ENCODE data around the gene PDLIM7. TPM values are rescaled to one million over a fixed set of nuclear protein-coding genes. Genes with fewer than 3 reads are reported as not detected.

PDLIM7 gene
- total RNA-seq, 1 donor from 2014 or later, result 187 TPM

DNA sequence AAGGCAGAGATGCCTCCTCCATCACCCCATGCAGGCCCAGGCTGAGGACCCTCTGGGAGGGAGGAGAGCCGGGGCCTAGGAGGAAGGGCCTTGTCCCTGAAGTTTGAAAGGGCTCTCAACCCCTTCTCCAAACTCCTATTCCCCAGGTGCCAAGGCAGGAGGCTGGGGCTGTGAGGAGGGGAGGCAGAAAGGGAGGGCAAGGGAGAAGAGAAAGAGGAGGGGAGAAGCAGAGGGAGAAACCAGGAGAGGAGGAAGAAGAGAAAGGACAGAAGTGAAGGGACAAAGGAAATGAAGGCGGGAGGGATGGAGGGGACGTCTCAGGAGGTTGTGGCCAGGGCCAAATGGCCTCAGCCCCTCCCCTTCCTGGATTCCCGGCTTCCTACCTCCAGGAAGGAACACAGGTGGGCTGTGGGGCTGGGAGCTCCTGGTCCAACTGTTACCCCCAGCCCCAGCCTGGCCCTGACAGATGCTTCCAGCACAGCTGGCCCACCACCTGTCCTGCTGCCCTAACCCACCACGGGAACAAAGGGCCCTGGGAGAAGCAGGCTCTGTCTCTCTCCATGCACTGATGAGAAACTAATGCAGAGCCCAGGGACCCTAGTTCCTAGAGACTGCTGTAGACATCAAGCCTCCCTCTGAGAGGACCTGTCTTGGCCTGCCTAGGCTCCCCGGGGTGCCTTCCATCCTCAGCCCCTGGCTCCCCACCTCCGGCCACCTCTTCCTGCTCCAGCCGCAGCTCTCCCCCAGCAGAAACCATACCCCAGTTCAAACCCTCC is 27.5 kb downstream of the PDLIM7 start:
- H3K4me3 Mint-ChIP-seq, result peak overlapping the region; percentile 78
- peaks cover 23% of the 10 kb centered on the region for H3K4me1 Mint-ChIP-seq (ENCODE audit: unreplicated experiment)
- no peaks in the 10 kb centered on the region for H3K9me3 Mint-ChIP-seq
- peak overlapping the region; percentile 90 for H3K27ac Mint-ChIP-seq
- H3K27me3 Mint-ChIP-seq, result no peaks in the 10 kb centered on the region
- peaks cover 31% of the 10 kb centered on the region for H3K36me3 Mint-ChIP-seq
- no peak for TF ChIP-seq CTCF (conservative IDR thresholded peaks at IDR 0.05)
- DNase-seq (ENCODE audit: extremely low spot score, unreplicated experiment), result no peak

- Mint-ChIP-seq H3K4me1 (ENCODE audit: unreplicated experiment) (peaks cover 18% of the 10 kb centered on the region), H3K9me3 (no peaks in the 10 kb centered on the region), H3K27ac (peak overlapping the region; percentile 90), H3K36me3 (peaks cover 31% of the 10 kb centered on the region), H3K27me3 (no peaks in the 10 kb centered on the region), H3K4me3 (peak overlapping the region; percentile 74)
- no peak for TF ChIP-seq CTCF (conservative IDR thresholded peaks at IDR 0.05)
- DNase-seq (ENCODE audit: extremely low spot score, unreplicated experiment), result no peak
Measured at GRCh38 chr5:177468685-177469628, 28.4 kb downstream of the PDLIM7 start.

DNA sequence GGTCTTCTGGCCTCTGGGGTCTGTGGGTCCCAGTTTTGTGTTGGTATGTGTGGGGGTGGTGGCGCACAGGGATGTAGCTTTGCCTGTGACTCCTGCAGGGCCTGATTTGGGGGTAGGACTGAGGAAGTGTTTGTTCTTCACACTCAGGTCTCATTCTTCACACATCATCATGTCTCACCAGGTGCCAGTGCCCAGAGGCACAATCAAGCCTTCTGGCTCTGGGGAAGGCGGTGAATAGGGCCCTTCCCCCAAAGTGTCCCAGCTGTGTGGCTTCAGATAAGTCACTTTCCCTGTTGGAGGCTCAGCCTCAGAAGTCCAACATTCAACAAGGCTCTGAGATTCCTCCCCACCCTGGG is 29.1 kb downstream of the PDLIM7 start:
- Mint-ChIP-seq H3K9me3 (no peaks in the 10 kb centered on the region), H3K27ac (peak overlapping the region; percentile 90), H3K4me1 (ENCODE audit: unreplicated experiment) (peaks cover 16% of the 10 kb centered on the region), H3K27me3 (no peaks in the 10 kb centered on the region), H3K4me3 (peak overlapping the region; percentile 74), H3K36me3 (peaks cover 36% of the 10 kb centered on the region)
- no peak for DNase-seq (ENCODE audit: extremely low spot score, unreplicated experiment)
- TF ChIP-seq CTCF (conservative IDR thresholded peaks at IDR 0.05), result no peak

DNA sequence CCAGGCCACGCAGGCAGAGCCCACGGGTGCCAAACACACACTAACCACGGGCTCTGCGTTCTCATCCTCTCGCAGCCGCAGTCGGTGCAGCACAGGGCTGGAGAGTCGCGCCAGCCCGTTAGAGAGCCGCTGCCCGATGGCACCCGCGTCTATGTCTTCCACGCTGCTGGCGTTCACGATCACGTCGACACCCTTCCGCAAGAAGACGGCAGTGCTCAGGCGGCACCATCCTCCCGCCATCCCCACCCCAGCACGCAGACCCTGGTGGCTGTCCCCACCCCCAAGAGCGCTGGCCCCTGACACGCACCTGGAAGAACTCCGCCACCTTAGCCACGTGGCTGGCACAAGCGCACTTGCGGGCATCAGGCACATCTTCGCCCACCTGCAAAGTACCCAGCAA is 30.0 kb downstream of the PDLIM7 start:
- no peak for DNase-seq (ENCODE audit: extremely low spot score, unreplicated experiment)
- no peaks in the 10 kb centered on the region for H3K27me3 Mint-ChIP-seq
- H3K4me1 Mint-ChIP-seq (ENCODE audit: unreplicated experiment), result peaks cover 16% of the 10 kb centered on the region
- TF ChIP-seq CTCF (conservative IDR thresholded peaks at IDR 0.05), result no peak
- no peak overlapping the region for H3K27ac Mint-ChIP-seq
- H3K36me3 Mint-ChIP-seq, result peaks cover 37% of the 10 kb centered on the region
- H3K4me3 Mint-ChIP-seq, result no peak overlapping the region
- H3K9me3 Mint-ChIP-seq, result no peaks in the 10 kb centered on the region

- no peak for DNase-seq (ENCODE audit: extremely low spot score, unreplicated experiment)
- Mint-ChIP-seq H3K4me1 (ENCODE audit: unreplicated experiment) (peaks cover 16% of the 10 kb centered on the region), H3K36me3 (peaks cover 37% of the 10 kb centered on the region), H3K27ac (no peak overlapping the region), H3K4me3 (no peak overlapping the region), H3K9me3 (no peaks in the 10 kb centered on the region), H3K27me3 (no peaks in the 10 kb centered on the region)
- TF ChIP-seq CTCF (conservative IDR thresholded peaks at IDR 0.05), result no peak
Measured at GRCh38 chr5:177466861-177467260, 30.5 kb downstream of the PDLIM7 start.
